ENCODE results near the gene STAT2.
"Not testable (repeated sequence)": the region's sequence is repeated elsewhere in the genome, so short reads cannot be mapped to it uniquely, and the experiment has no call there.

Gene STAT2

GRCh38 chr12:56361487-56362129 lies 1.7 kb upstream of the STAT2 start:
- no peak for DNase-seq

GRCh38 chr12:56358836-56359532 lies 923 bp downstream of the STAT2 start:
- peak; percentile 53 to 74 for DNase-seq

GRCh38 chr12:56351325-56351724 lies 8.6 kb downstream of the STAT2 start:
- DNase-seq = no peak

- no peak for DNase-seq
Observed at GRCh38 chr12:56350662-56351061, 9.2 kb downstream of the STAT2 start.

- DNase-seq = no peak
Observed at GRCh38 chr12:56348776-56349175, 11.1 kb downstream of the STAT2 start.

GRCh38 chr12:56347255-56347654 lies 12.7 kb downstream of the STAT2 start:
- DNase-seq = not testable (repeated sequence)

GRCh38 chr12:56346675-56347074 lies 13.2 kb downstream of the STAT2 start:
- DNase-seq = peak; percentile 5 to 13

- not testable (repeated sequence) for DNase-seq
Observed at GRCh38 chr12:56342290-56342689, 17.6 kb downstream of the STAT2 start.

- DNase-seq = no peak
Observed at GRCh38 chr12:56341616-56342015, 18.3 kb downstream of the STAT2 start.

- DNase-seq = no peak
Observed at GRCh38 chr12:56339158-56339422, 20.8 kb downstream of the STAT2 start.

GRCh38 chr12:56338308-56339157 lies 21.4 kb downstream of the STAT2 start, which contains the start of gene IL23A:
Gene IL23A, plus strand, starts transcription at chr12:56338884. Its CDS starts 161 bp downstream, at chr12:56339045.
- DNase-seq = peak in 1 of 2 donors; percentile 16

- DNase-seq = peak; percentile 59 to 63
Observed at GRCh38 chr12:56337753-56338251, 22.1 kb downstream of the STAT2 start.

- DNase-seq = peak; percentile 85 to 92
Observed at GRCh38 chr12:56336361-56337167, 23.3 kb downstream of the STAT2 start.

GRCh38 chr12:56335527-56335926 lies 24.4 kb downstream of the STAT2 start:
- DNase-seq = not testable (repeated sequence)

GRCh38 chr12:56334490-56334793 lies 25.5 kb downstream of the STAT2 start:
- DNase-seq = no peak

- peak; percentile 98 to 99 for DNase-seq
Observed at GRCh38 chr12:56333679-56334489, 26.0 kb downstream of the STAT2 start, which contains the start of gene PAN2. Gene PAN2, minus strand, starts transcription at chr12:56334000. Its CDS starts 906 bp downstream, at chr12:56333094.

- DNase-seq = no peak
Observed at GRCh38 chr12:56333197-56333678, 26.7 kb downstream of the STAT2 start.

- DNase-seq = no peak
Observed at GRCh38 chr12:56332512-56333196, 27.3 kb downstream of the STAT2 start.

- no peak for DNase-seq
Observed at GRCh38 chr12:56330936-56331490, 28.9 kb downstream of the STAT2 start.

- DNase-seq = no peak
Observed at GRCh38 chr12:56326533-56326932, 33.4 kb downstream of the STAT2 start.
